GM19193 (cell line): Measurements from ENCODE around the gene PIGB.
A peak's percentile ranks its signal among the peaks of the same experiment; 100 is the strongest.

Source experiments
- POLR2A ChIP-seq: IDR thresholded peaks from 4 replicates; pipeline ENCODE4 v1.6.1; 2011; ENCODE audit not compliant: insufficient read depth, insufficient read length; ENCODE audit errors: extremely low read depth

The PIGB gene

GRCh38 chr15:55318588-55319494 is at the start of gene PIGB, which contains the start of gene PIGBOS1:
TSS of gene PIGB (plus strand) at chr15:55319222. CDS start at chr15:55319251, 29 bp downstream.
TSS of gene PIGBOS1 (minus strand) at chr15:55319123. CDS start at chr15:55317792, 1,331 bp downstream.
- TF ChIP-seq POLR2A = peak; percentile 91

- TF ChIP-seq POLR2A = no peak
Measured at GRCh38 chr15:55270291-55270690, 48.7 kb upstream of the PIGB start.

- no peak for TF ChIP-seq POLR2A
Measured at GRCh38 chr15:55276324-55276723, 42.7 kb upstream of the PIGB start.

GRCh38 chr15:55277116-55277564 is 41.9 kb upstream of the PIGB start:
- no peak for TF ChIP-seq POLR2A

GRCh38 chr15:55277715-55278114 is 41.3 kb upstream of the PIGB start:
- no peak for TF ChIP-seq POLR2A

GRCh38 chr15:55279100-55279745 is 39.8 kb upstream of the PIGB start:
- TF ChIP-seq POLR2A = no peak

- no peak for TF ChIP-seq POLR2A
Measured at GRCh38 chr15:55279746-55280351, 39.2 kb upstream of the PIGB start.

GRCh38 chr15:55281517-55282228 is 37.3 kb upstream of the PIGB start:
- TF ChIP-seq POLR2A = no peak

- TF ChIP-seq POLR2A = no peak
Measured at GRCh38 chr15:55282284-55282833, 36.7 kb upstream of the PIGB start.

- no peak for TF ChIP-seq POLR2A
Measured at GRCh38 chr15:55283379-55284147, 35.5 kb upstream of the PIGB start.

- TF ChIP-seq POLR2A = no peak
Measured at GRCh38 chr15:55284426-55284825, 34.6 kb upstream of the PIGB start.

GRCh38 chr15:55288006-55288717 is 30.9 kb upstream of the PIGB start:
- TF ChIP-seq POLR2A = no peak

GRCh38 chr15:55289011-55289745 is 29.8 kb upstream of the PIGB start:
- TF ChIP-seq POLR2A = no peak
